CMK (cell line): ENCODE measurements around the gene PGAP1.

Source experiments
- DNase-seq: peaks from one replicate; pipeline ENCODE4 v3.0.0-alpha.2; 2010; ENCODE audit warnings: low read depth

The PGAP1 gene

GRCh38 chr2:196926562-196927375 is at the start of gene PGAP1:
TSS of gene PGAP1 (minus strand) at chr2:196926707. CDS start at chr2:196926616, 91 bp downstream.
- peak; percentile 54 for DNase-seq

- DNase-seq, result no peak
Observed at GRCh38 chr2:196974970-196975369, 48.5 kb upstream of the PGAP1 start.

DNA sequence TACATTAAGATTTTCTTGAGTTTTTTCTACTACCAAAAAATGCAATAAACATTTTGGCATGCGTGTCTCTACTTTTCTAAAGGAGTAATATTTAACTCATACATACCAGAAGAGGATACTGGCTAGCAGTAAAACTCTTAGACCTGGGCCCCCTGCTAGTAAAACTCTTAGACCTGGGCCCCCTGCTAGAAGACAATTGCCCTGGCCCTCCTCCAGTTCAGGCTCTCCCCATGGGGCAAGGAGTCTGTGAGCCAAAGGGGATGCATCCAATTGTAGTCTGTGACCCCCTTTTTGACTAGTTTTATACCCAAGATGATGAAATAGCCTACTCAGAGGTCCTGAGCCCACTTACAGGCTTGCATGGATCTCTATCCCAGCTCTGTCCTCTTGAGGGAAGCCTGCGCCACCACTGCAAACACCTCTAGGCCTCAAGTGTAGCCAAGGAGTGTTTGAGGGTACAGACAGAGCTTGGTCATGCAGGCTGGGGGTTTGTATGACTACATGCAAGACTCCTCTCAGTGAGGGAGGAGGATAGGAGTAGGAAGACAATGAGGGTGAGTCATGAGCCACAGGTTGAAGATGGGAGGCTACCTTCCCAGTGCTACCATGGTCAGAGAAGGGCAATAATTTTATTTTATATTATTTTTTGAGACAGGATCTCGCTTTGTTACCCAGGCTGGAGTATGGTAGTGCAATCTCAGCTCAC is 45.2 kb upstream of the PGAP1 start:
- no peak for DNase-seq

DNA sequence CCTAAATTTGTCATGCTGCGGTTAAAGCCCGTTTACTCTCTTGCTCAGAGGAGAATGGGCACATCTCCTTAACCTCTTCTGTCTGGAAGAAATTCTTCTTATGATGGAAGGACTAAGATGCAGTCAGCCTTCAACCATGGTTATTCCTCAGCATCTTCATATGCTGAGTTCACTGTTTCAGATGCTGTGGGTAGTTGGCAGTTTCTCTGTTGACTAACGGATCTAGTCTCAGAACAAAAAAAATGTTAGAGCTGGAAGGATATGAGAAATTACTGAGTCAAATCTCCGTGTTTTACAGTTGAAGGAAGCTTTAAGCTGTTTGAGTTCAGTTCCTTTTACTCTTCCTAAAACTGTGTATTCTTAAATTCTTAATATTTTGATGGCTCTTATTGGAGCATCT is 43.6 kb upstream of the PGAP1 start:
- no peak for DNase-seq

DNA sequence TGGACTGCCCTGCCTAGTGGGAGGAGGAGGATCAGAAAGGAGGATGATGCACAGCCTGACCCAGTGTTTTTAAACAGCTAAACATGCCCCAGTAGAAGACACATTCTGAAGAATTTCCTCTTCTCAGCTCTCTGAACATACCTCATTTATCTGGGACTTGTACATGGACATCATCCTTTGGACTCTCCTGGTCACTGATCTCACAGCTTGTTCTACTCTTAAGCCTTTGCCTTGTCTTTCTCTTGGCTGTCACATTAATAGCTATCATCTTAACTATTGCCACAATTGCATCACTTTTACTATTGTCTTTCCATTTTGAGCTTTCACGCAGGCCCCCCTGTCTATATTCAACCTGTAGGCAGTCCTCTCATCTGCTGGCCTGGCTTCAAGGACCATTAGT is 42.0 kb upstream of the PGAP1 start:
- DNase-seq, result no peak

GRCh38 chr2:196967775-196968174 is 41.3 kb upstream of the PGAP1 start:
- no peak for DNase-seq

DNA sequence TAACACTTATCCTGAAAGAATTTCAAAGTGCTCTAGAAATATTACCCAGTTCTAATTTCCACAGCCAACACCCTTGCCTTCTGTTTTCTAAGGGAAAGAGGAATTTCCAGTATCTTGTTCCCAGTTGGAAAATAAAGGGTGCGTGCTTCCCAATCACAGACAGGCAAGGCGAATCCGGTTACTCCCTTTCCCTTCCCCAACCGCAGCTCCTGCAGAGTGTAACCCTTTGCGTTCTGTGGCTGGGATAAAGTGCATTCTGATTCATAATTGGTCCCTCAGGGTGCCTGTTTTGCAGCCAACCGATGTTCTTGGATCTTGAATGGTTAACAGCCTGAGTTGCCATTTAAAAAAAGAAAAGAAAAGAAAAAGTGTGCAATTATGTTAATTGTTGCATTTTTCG is 40.6 kb upstream of the PGAP1 start:
- DNase-seq, result no peak

DNA sequence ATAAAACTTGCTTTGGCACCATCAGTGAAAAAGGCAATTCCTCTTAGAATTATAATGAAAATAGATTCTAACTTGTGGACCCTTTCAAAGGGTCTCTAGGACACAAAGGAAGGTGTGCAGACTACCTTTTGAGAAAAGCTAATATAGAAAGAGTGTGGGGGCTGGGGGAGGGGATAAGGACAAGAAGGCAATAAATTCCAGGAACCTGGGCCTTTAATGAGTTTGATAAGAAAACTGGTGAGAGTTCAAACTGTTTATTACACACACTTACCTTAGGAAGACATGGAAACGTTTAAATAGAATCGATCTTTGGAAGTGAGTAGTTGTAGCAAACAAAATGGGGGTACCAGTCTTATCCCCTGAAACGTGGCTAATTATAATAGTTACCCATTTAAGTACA is 39.6 kb upstream of the PGAP1 start:
- DNase-seq, result no peak

- DNase-seq, result no peak
Observed at GRCh38 chr2:196965651-196966050, 39.1 kb upstream of the PGAP1 start.

- DNase-seq, result no peak
Observed at GRCh38 chr2:196963961-196964360, 37.5 kb upstream of the PGAP1 start.

- DNase-seq, result no peak
Observed at GRCh38 chr2:196963043-196963442, 36.5 kb upstream of the PGAP1 start.

DNA sequence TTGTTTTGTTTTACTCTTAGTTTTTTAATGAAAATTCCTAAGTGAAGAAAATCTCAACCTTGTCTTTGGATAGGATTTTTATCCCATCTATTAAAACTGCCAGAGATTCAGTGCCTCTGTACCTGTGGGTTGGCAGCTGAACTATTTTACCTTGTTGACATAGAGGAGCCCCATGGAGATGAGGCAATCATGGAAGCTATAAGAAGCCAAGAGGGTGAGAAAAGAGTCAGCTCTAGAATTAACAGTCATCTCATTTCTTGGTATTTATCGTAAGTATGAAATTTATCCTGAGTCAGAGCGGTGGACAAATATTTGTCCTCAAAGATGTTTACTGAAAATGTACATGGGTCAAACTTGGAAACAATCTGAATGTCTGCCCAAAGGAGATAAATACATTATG is 35.8 kb upstream of the PGAP1 start:
- no peak for DNase-seq

GRCh38 chr2:196961889-196962288 is 35.4 kb upstream of the PGAP1 start:
- DNase-seq, result no peak

- DNase-seq, result no peak
Observed at GRCh38 chr2:196959734-196960338, 33.3 kb upstream of the PGAP1 start.

- DNase-seq, result no peak
Observed at GRCh38 chr2:196959281-196959680, 32.8 kb upstream of the PGAP1 start.

DNA sequence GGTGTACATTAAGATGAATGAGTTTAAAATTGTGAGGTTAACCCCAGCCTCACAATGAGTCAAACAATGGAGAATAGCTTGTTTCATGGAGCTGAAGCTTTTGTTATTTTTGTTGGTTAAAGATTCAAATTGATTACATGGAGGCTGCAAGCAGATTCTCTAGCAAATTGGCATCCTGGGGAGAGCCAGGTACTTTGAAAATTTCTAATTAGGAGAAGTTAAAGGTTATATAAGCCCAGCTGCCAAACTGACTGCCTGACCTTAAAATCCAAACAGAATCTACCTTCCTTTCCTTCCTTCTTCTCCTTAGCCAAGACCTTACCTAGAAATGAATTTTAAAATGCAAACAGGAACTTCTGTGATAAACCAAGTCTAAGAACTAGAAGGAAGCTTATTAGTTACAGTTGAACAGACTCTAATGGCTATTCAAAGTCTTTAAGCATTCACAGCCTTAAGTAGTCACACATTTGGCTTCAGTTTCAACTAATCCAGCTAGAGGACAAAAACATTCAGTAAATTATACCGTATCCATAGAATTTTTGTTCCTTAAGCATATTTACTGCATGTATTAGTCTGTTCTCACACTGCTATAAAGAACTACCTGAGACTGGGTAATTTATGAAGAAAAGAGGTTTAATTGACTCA is 31.5 kb upstream of the PGAP1 start:
- DNase-seq, result no peak

DNA sequence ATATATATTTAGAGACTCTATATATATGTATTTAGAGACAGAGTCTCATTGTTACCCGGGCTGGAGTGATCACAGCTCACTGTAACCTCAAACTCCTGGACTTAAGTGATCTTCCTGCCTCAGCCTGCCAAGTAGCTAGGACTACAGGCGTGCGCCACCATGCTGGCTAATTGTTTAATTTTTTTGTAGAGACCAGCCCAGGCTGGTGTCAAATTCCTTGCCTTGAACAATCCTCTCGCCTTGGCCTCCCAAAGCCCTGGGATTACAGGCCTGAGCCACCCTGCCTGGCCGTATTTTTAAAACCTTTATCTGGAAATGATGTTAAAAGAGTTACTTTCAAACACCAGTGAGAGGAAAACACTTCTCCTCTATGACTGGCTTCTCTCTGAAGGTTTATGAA is 30.9 kb upstream of the PGAP1 start:
- DNase-seq, result no peak

- no peak for DNase-seq
Observed at GRCh38 chr2:196956069-196956468, 29.6 kb upstream of the PGAP1 start.

GRCh38 chr2:196955036-196955435 is 28.5 kb upstream of the PGAP1 start:
- DNase-seq, result no peak

GRCh38 chr2:196954001-196954400 is 27.5 kb upstream of the PGAP1 start:
- no peak for DNase-seq

- no peak for DNase-seq
Observed at GRCh38 chr2:196952936-196953335, 26.4 kb upstream of the PGAP1 start.

GRCh38 chr2:196951973-196952372 is 25.5 kb upstream of the PGAP1 start:
- no peak for DNase-seq

GRCh38 chr2:196949116-196949515 is 22.6 kb upstream of the PGAP1 start:
- no peak for DNase-seq
